IPS DF 4.7 (cell line): ENCODE measurements around the gene FAM47E.

Source experiments
- DNase-seq: peaks from one replicate; pipeline ENCODE4 v3.0.0-alpha.2; 2013; ENCODE audit warnings: low spot score; ENCODE audit errors: extremely low read depth

Gene FAM47E

GRCh38 chr4:76301068-76301774 is 49.7 kb downstream of the FAM47E start:
- no peak for DNase-seq

GRCh38 chr4:76301775-76302162 is 50.2 kb downstream of the FAM47E start:
- DNase-seq: no peak

- no peak for DNase-seq
Measured at GRCh38 chr4:76302826-76303438, 51.4 kb downstream of the FAM47E start.

- no peak for DNase-seq
Measured at GRCh38 chr4:76305033-76305687, 53.6 kb downstream of the FAM47E start.

- no peak for DNase-seq
Measured at GRCh38 chr4:76305971-76306881, 54.7 kb downstream of the FAM47E start, which contains the start of gene STBD1. TSS of gene STBD1 (plus strand) at chr4:76306733. CDS start at chr4:76306770, 37 bp downstream.

- DNase-seq: no peak
Measured at GRCh38 chr4:76306882-76307659, 55.5 kb downstream of the FAM47E start.

- DNase-seq: no peak
Measured at GRCh38 chr4:76307660-76308014, 56.1 kb downstream of the FAM47E start.

GRCh38 chr4:76308548-76308947 is 57.0 kb downstream of the FAM47E start:
- no peak for DNase-seq

- no peak for DNase-seq
Measured at GRCh38 chr4:76309939-76310550, 58.5 kb downstream of the FAM47E start.

- DNase-seq: no peak
Measured at GRCh38 chr4:76310683-76311082, 59.2 kb downstream of the FAM47E start.

- DNase-seq: no peak
Measured at GRCh38 chr4:76311896-76312331, 60.4 kb downstream of the FAM47E start.

- DNase-seq: no peak
Measured at GRCh38 chr4:76312457-76312856, 60.9 kb downstream of the FAM47E start.

GRCh38 chr4:76313547-76313946 is 62.0 kb downstream of the FAM47E start:
- DNase-seq: no peak

GRCh38 chr4:76315267-76315918 is 63.9 kb downstream of the FAM47E start:
- DNase-seq: no peak

GRCh38 chr4:76316131-76316530 is 64.6 kb downstream of the FAM47E start:
- DNase-seq: no peak

- no peak for DNase-seq
Measured at GRCh38 chr4:76322236-76322635, 70.7 kb downstream of the FAM47E start.

GRCh38 chr4:76325072-76325471 is 73.6 kb downstream of the FAM47E start:
- DNase-seq: no peak

- DNase-seq: no peak
Measured at GRCh38 chr4:76326515-76326914, 75.0 kb downstream of the FAM47E start.
